Activated naive CD8-positive, alpha-beta T cell treated with anti-CD3 and anti-CD28 coated beads, Interleukin-2, amount 10 ng/mL, durations not matched to agents 7 days and 5 days (primary cell): ENCODE measurements around the gene TBXT. TPM values are rescaled to one million over a fixed set of nuclear protein-coding genes. Genes with fewer than 3 reads are reported as not detected.

Experiments
- ATAC-seq: fragments of 150-1000 bp; cut with Tn5 transposase; one replicate; pipeline ENCODE4 v1.10.0; 2021; ENCODE audit warnings: low read depth, moderate library complexity
- POLR2A ChIA-PET: fragments of 350-600 bp; sonication (Branson Sonifier 250); formaldehyde crosslinking; loops from one replicate; lab custom pipeline; 2021; ENCODE audit warnings: antibody characterized with exemption; lab: Charles Lee
- DNase-seq: peaks from one replicate; pipeline ENCODE4 v3.0.0; 2021
- H3K27ac Mint-ChIP-seq: one replicate; pipeline ENCODE4 v1.8.0; 2022; ENCODE audit warnings: mild to moderate bottlenecking, mixed read lengths
- H3K27me3 Mint-ChIP-seq: one replicate; pipeline ENCODE4 v1.8.0; 2022; ENCODE audit warnings: mild to moderate bottlenecking, moderate library complexity, mixed read lengths
- H3K36me3 Mint-ChIP-seq: one replicate; pipeline ENCODE4 v1.8.0; 2021; ENCODE audit warnings: mild to moderate bottlenecking, mixed read lengths
- H3K4me1 Mint-ChIP-seq: one replicate; pipeline ENCODE4 v1.8.0; 2021; ENCODE audit warnings: mixed read lengths
- H3K4me3 Mint-ChIP-seq: one replicate; pipeline ENCODE4 v1.8.0; 2022; ENCODE audit warnings: mild to moderate bottlenecking, moderate library complexity, mixed read lengths
- H3K9me3 Mint-ChIP-seq: one replicate; pipeline ENCODE4 v1.8.0; 2021; ENCODE audit warnings: mixed read lengths
- total RNA-seq, 2 experiments: library from RNA; stranded (reverse); gene quantifications; one replicate each; pipeline ENCODE4 v1.2.3, GENCODE V29; 2021

Gene TBXT
- total RNA-seq, 2 experiments from 2014 or later = not detected

- H3K9me3 Mint-ChIP-seq = no peaks in the 10 kb centered on the region
Measured at GRCh38 chr6:166121726-166122125, 45.9 kb downstream of the TBXT start.

GRCh38 chr6:166119116-166119911, 48.3 kb downstream of the TBXT start:
- H3K4me1 Mint-ChIP-seq = no peaks in the 10 kb centered on the region
- H3K4me3 Mint-ChIP-seq = no peak overlapping the region
- no peak for DNase-seq
- peaks cover 1% of the 10 kb centered on the region for H3K9me3 Mint-ChIP-seq
- no peak for ATAC-seq
- no peaks in the 10 kb centered on the region for H3K36me3 Mint-ChIP-seq
- POLR2A ChIA-PET = no interaction called here
- peaks cover 14% of the 10 kb centered on the region for H3K27me3 Mint-ChIP-seq
- no peak overlapping the region for H3K27ac Mint-ChIP-seq

More at GRCh38 chr6:166121726-166122125, 45.9 kb downstream of the TBXT start:
- POLR2A ChIA-PET = no interaction called here
- Mint-ChIP-seq H3K27ac (no peak overlapping the region), H3K4me3 (no peak overlapping the region), H3K27me3 (peaks cover 14% of the 10 kb centered on the region), H3K36me3 (no peaks in the 10 kb centered on the region), H3K4me1 (no peaks in the 10 kb centered on the region)
- no peak for DNase-seq
- ATAC-seq = no peak

- DNase-seq (no peak), ATAC-seq (no peak)
- H3K27me3 Mint-ChIP-seq = peaks cover 13% of the 10 kb centered on the region
- H3K36me3 Mint-ChIP-seq = no peaks in the 10 kb centered on the region
- H3K9me3 Mint-ChIP-seq = peaks cover 1% of the 10 kb centered on the region
- H3K4me1 Mint-ChIP-seq = no peaks in the 10 kb centered on the region
- POLR2A ChIA-PET = no interaction called here
- no peak overlapping the region for H3K27ac Mint-ChIP-seq
- no peak overlapping the region for H3K4me3 Mint-ChIP-seq
Measured at GRCh38 chr6:166115609-166116008, 52.0 kb downstream of the TBXT start.

GRCh38 chr6:166112580-166112979, 55.1 kb downstream of the TBXT start:
- H3K4me3 Mint-ChIP-seq = no peak overlapping the region
- POLR2A ChIA-PET = no interaction called here
- peaks cover 31% of the 10 kb centered on the region for H3K27me3 Mint-ChIP-seq

GRCh38 chr6:166109608-166110007, 58.0 kb downstream of the TBXT start:
- H3K27ac Mint-ChIP-seq = no peak overlapping the region
- POLR2A ChIA-PET = no interaction called here
- DNase-seq = no peak
- no peak overlapping the region for H3K4me3 Mint-ChIP-seq
- ATAC-seq = no peak
- H3K36me3 Mint-ChIP-seq = no peaks in the 10 kb centered on the region
- H3K27me3 Mint-ChIP-seq = peaks cover 27% of the 10 kb centered on the region
- H3K4me1 Mint-ChIP-seq = peaks cover 4% of the 10 kb centered on the region
- no peaks in the 10 kb centered on the region for H3K9me3 Mint-ChIP-seq

More at GRCh38 chr6:166112580-166112979, 55.1 kb downstream of the TBXT start:
- Mint-ChIP-seq H3K36me3 (no peaks in the 10 kb centered on the region), H3K9me3 (peaks cover 1% of the 10 kb centered on the region), H3K4me1 (no peaks in the 10 kb centered on the region), H3K27ac (no peak overlapping the region)
- DNase-seq (no peak), ATAC-seq (no peak)

Other genes with a start within 250 kb of the TBXT start
- gene PRR18, start 140.5 kb upstream of the TBXT start, total RNA-seq = not detected
- 10 to 100 TPM; 37.0 to 37.2 TPM for gene SFT2D1, start 174.7 kb upstream of the TBXT start, total RNA-seq
- gene MPC1, start 215.1 kb upstream of the TBXT start, total RNA-seq = 10 to 100 TPM; 28.7 to 29.6 TPM